GM19025 (cell line): ENCODE measurements around the gene NXF3.
"Not testable (repeated sequence)": the region's sequence is repeated elsewhere in the genome, so short reads cannot be mapped to it uniquely, and the experiment has no call there.

Experiments used
- ATAC-seq: cut with Tn5 transposase; IDR thresholded peaks from one replicate; pipeline ENCODE4 v1.9.1; 2021; ENCODE audit warnings: mild to moderate bottlenecking, low read depth, moderate library complexity; ENCODE audit not compliant: unreplicated experiment

The NXF3 gene

GRCh38 chrX:103052625-103053024 is 40.3 kb downstream of the NXF3 start:
- no peak for ATAC-seq

GRCh38 chrX:103051260-103051789 is 41.6 kb downstream of the NXF3 start:
- no peak for ATAC-seq

GRCh38 chrX:103033371-103033770 is 59.6 kb downstream of the NXF3 start:
- ATAC-seq, result not testable (repeated sequence)
